Hypothalamus (tissue), 51 donors: ENCODE data around the gene MYRIP.
"Not testable (repeated sequence)": the region's sequence is repeated elsewhere in the genome, so short reads cannot be mapped to it uniquely, and the experiment has no call there.

ENCODE experiments used
- DNase-seq, 51 donors: peaks; one replicate each; lab custom pipeline; 2025; lab: John Stamatoyannopoulos, UW

Gene MYRIP

DNA sequence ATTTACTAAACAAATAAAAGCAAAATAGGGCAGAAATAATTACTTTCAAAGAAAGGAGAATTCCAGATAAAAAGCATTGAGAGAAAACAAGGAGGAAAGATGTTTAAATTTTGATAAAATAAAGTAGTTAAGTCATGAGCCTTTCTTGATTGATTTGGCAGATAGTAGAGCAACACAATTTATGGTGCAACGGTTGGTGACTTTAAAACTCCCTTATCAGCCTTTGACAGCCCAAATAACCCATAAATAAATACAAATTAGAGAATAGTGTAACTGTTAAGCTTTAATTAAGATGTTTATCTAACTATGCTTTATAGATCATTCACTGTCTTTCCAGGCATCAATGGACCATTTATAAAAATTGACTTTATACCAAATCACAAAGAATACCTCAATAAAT, 446.1 kb downstream of the MYRIP start:
- DNase-seq = no peak

DNA sequence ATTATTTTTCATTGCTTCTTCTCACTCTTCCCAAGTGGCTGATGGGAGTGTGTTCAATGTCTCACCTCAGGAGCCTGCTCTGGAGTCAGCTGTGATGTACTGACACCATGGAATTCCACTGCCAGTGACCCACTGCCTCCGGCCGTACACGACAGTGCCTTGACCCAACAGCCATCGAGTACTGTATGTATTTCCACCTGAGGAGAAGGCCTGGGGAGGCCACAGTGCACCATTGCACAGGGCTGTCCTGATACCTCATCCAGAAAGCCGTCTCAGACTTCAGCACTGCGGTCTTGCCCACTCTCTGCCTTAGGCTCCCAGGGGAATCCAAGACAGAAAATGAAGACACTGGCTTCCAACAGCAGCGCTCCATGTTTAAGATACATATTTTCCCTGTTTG, 448.7 kb downstream of the MYRIP start:
- DNase-seq = no peak

DNA sequence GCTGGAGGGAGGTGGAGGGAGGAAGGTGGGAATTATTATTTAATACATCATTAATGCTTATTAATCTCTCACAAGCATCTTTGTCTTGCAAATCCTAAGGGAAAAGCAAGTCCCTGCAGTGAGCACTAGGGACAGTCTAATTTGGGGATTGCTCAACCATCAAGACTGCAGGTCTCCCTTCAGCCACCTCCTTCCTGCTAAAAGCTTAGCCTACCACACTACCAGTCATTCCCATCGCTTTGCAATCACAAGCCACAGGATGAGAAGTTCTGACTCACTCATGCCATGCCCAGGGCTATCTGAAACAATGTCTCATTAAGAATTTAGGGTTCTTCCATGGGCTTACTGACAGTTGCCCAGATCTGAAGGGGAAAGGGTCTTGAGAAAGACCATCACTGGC, 449.1 kb downstream of the MYRIP start:
- no peak for DNase-seq

DNA sequence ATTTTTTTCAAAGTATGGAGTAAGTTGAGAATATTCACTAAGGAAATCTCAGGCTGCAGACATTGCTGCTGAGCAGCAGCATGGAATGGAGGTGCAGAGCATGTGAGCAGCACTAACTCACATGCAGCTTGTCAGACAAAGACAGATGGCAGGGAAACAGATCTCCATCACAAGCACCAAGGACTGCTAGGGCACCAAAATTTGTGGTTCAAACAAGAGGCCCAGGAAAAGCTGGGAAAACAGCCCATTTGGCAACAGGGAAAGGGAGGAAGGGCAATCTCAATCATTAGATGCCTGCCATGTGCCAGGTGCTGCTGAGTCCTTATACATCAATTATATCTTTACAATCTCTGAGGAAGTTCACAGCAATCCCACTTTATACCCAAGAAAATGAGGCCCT, 452.9 kb downstream of the MYRIP start:
- DNase-seq = no peak

DNA sequence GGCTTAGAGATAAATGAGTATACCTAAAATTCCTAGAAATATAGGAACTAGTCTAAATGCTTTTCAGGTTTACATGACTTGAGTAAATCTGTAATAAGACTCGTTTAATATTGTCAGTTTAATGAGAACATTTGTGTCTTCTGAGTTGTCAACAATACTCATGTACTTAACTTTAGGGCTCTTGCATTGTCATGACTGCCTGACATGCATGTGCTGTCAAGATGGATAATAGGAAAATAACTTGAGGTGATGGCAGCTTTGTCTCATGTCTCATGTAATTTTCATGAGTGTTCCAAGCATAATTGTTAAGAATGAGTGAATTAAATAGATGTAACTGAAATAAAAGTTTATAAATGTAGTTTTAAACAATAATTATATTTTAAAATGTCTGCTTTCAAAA, 455.0 kb downstream of the MYRIP start:
- no peak for DNase-seq

DNA sequence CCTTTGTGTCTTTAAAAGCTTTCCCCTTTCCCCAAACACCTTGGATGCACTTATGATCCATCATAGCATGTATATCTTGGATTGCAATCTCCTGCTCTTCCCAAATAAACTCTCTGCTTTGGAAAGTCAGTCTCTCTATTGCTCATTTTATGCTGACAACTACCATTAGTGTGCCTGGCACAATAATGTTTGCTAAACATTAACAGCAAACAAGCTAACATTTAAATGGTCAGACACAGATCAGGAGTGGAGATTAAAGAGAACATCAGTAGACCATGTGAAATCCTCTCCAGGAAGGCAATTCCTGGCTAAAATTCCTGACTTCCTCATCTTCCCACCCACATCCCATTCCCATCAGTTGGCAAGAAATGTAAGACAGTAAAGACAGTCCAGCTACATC, 455.8 kb downstream of the MYRIP start:
- no peak for DNase-seq

DNA sequence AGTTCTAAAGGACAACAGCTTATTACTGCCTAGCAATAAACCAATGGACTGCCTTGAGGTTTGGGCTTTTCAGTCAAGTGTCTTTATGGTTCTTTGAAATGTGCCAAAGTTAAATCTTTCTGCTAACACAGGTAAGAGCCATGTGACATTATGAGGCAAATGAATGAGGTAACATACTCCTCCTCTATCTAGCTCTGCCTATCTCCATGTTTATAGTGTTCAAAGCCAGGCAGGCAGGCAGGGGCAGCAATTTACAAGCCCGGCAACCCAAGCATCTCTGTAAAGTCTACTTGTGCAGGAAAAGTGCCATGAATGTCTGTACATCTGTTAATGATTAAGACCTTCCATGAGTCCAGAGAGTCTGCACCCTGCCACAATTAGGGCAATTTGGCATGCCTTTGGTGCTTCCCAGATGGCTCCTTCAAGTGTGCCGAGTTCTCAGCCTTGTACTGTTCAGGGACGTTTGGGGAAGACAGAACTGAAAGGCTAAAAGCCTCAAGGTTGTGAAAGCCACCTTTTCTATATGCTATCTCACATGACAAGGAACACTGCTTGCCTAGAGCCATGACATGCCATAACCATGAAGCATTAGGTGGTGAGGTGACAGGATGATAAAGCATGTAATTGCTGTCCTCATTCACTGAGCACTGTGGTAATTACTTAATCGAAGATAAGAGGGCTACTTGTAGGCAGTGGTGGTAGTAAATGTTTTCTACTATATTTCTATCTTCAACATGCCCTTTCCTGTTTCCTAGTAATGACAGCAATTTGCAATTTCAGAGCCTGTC, 458.7 kb downstream of the MYRIP start:
- no peak for DNase-seq

DNA sequence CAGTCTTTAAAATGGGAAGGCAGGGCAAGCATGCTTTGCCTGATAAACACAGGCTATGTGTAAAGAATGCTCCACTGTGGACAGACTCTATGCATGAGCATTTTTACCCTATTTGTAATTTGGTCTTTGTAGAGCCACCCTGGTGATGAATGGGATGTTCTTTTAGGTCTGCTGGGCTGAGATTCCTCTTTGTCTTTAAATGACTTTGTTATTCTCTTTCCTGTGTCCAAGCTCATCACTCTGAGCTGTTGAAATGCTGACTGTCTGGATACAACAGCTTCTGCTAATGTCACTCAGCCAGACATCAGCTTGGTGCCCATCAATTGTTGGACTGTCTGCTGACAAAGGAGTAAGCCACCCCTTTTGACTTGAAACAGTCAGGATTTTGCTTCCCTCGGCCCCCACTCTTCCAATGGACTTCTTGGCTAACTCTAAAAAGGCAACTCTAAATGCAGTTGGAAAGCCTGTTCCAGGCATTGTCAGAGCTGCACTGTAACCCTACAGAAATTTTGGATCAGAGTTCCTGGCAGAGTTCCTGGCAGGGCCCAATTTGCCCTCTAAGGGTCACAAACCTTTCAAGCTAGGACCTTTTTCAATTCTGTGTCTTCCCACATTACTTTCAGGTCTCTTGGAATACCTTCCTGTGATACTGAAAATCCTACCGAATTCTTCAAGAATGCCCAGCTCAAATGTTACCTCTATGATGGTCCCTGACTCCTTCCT, 459.6 kb downstream of the MYRIP start:
- peak in 11 of 51 donors; percentile 7 to 37 (median 14) for DNase-seq

DNA sequence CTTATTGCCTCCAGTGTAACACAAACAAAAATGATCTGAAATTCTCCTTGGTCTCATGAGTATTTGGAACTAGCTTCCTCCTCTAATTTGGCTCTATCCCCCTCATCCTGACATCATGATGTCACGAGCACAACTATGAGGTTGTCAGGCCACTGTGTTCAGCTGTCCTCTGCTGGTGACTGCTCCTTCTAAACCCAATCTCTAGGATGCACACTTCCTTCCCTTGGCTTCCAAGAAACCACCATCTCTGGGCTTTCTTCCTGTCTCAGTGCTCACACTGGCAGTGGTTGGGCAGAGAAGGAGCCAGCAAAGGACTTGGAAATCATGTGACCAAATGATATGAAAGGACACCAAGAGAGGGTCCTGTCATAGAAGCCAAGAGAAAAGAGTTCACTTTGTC, 469.4 kb downstream of the MYRIP start:
- no peak for DNase-seq

DNA sequence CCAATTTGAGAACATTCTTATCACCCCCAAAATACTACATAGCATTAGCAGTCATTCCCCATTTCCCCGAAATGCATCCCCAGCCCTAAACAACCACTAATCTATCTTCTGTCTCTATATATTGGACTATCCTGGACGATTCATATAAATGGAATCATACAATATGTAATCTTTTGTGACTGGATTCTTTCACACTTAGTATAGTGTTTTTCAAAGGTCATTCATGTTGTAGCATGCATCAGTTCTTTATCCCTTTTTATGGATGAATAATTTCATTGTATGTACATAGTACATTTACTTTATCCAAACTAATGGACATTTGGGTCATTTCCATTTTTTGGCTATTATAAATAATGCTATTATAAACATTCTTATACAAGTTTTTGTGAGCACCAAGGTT, 472.6 kb downstream of the MYRIP start:
- DNase-seq = no peak

DNA sequence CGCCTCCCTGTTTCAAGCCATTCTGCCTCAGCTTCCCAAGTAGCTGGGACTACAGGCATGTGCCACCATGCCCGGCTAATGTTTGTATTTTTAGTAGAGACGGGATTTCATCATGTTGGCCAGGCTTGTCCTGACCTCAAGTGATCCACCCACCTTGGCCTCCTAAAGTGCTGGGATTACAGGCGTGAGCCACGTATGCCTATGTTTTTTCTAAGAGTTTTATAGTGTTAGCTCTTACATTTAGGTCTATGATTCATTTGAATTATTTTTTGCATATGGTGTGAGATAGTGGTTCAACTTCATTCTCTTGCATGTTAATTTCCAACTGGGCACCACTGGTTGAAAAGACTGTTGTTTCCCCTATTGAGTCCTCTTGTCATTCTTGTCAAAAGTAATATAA, 473.6 kb downstream of the MYRIP start:
- not testable (repeated sequence) for DNase-seq

DNA sequence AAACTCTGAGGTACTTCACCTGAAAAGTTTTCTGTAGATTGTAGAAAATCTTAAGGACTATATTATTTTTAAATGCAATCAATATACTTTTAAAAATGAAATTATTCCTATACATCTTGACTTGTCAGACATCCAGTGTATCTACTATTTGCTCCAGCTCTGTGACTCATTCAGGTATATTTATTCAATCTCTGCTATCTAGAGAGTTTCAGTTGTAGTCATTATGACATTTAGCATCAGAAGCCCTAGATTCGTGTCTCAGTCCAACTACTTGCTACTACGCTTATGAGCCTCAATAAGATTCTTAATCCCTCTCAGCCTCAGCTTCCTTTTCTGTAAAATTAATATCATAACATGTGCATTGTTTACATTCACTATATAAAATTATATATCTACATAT, 477.8 kb downstream of the MYRIP start:
- DNase-seq = no peak

DNA sequence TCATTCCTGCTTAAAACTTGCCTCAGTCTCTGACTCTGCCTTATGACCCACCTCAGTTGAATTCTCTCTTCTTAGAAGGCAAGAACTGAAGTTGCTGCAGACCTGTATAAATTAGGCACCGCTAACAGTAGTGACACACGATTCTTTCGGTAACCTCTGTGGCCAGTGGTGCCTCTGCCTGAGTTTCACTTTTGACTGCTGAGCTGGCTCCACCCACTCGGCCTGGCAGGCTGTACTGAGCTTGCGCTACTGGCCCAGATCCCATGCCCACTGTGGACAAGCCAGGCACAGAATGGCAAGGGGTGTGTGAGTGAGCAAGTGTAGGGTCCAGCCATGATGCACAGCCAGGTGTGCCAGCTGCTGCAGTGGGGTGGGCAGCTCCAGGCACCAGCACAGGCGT, 481.0 kb downstream of the MYRIP start:
- DNase-seq = no peak

DNA sequence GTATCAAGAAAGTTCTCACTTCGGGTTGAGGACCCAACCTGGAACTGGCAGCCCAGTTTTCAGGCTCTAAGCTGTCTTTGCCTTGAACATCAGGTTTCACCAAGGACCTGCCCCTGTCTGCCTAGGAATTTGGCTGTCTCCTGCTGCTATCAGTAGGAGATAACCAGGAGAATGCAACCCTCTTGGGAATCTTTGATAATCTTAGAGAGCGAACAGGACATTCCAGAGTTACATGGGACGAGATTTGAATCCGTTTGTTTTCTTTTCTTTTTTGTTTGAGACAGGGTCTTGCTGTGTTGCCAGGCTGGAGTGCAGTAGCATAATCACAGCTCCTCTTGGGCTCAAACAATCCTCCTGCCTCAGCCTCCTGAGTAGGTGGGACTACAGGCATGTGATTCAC, 482.1 kb downstream of the MYRIP start:
- DNase-seq = no peak

DNA sequence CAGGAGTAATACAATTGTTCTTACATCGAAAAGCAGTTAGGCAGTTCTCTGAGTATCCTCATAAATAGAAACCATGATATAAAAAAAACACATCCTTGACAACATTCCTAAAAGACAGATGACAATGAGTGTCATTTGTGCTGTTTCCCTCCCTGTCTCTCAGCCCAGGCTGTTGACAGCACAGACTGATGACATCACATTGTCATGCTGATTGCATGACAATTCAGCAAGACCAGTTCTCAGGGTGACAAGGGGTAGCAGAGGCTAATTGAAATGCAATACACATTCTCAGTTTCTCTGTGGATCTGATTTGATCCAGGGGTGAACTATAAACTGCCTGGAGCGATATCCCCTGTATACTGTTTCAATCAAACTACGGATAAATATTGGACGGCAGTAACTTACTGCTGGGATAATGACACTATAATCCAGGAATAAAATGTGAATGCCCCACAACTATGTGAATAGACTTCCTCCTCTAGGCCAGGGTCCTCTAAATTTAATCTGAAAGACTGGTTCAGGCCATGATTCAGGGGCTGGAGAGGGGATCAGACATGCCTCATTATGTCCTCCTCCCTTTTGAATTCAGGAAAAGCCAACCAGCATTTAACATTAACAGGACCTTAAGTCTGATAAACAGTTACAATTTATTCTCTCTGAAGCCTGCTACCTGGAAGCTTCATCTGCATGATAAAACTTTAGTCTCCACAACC, 483.4 kb downstream of the MYRIP start:
- DNase-seq = peak in 15 of 51 donors; percentile 9 to 56 (median 33)

DNA sequence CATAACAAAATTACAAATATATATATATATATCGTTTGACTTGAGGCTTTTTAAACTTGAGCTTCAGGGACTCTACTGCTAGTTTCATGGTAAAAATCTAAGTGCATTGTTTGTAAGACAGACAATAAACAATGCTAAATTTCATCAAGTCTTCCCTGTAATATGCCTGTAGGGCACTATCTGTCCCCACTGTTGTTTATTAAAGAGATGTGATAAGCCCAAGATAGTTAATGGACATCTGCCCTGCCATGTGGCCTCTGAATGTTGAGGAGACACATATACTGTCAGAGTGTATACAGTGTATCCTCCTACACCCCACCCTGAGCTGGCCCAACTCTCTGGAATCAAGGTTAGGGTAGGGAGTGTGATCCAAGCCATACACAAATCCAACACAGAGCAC, 485.0 kb downstream of the MYRIP start:
- no peak for DNase-seq

DNA sequence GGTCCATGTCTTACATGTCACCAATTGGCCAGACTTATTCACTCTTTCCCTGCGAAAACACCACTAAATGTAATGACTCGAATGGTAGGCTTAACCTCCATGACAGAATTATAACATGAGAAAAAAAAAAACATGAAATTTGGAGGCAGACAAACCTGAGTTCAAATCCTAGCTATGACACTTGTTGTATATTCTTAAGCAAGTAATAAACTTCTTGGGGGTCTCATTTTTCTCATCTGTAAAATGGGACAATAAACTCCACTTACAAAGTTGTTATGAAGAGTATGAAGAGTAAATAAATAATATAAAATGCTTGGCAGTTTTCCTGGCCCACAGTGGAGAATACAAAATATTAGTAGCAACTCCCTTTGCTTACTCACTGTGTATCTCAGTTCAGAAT, 488.7 kb downstream of the MYRIP start:
- DNase-seq = no peak

DNA sequence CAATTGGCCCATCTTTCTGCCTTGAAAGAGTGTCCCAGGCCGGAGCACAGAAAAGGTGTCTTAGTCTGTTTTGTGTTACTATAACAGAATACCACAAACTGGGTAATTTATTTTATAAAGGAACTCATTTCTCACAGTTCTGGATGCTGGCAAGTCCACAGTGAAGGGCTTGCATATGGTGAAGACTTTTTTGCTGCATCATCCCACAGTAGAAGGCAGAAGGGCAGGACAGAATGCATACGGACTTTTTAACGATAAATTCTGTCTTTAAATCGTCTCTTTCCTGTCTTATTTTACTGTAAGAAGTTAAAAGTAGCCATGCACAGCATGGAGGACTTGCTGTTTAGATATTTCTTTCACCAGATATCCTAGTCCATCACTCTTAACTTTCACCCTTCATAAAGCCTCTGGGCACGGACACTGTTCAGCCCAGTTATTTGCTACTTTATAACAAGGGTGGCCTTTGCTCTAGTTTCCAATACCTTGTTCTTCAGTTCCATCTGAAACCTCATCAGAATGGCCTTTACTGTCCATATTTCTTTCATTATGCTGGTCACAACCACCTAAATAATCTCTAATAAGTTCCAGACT, 489.8 kb downstream of the MYRIP start:
- DNase-seq = no peak

DNA sequence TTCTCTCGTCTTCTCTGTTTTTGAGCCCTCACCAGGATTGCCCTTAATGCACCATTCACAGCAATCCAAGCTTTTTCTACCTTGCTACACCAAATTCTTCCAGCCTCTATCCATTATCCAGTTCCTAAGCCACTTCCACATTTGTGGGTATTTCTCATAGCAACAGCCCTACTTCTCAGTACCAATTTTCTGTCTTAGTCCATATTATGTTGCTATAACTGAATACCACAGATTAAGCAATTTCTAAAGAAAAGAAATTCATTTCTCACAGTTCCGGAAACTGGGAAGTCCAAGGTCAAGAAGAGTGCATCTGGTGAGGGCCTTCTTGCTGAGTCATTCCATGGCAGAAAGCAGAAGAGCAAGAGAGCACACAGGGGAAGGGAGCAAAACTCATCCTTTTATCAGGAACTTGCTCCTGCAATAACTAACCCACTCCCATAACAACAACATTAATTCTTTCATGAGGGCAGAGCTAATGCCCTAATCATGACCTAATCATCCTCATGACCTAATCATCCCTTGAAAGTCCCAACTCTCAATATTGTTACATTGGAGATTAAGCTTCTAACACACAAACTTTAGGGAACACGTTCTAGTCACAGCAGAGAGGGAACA, 490.4 kb downstream of the MYRIP start:
- no peak for DNase-seq

DNA sequence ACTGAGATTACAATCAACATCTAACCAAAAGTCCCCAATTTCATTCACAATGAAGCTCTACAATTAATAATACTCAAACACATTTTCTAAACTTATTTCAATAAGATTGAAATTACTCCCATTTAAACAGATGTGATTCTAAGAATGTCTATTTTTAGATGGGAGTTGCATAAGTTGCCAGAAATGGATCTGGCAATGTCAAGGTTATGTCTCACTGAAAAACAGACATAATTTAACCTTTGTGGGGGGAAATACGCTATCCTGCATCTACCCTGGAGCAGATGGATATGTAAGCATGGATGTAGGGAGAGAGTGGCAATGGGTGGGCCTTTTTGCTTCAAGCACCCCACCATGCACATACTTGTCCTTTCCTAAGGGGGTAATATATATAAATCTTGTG, 493.4 kb downstream of the MYRIP start:
- no peak for DNase-seq

DNA sequence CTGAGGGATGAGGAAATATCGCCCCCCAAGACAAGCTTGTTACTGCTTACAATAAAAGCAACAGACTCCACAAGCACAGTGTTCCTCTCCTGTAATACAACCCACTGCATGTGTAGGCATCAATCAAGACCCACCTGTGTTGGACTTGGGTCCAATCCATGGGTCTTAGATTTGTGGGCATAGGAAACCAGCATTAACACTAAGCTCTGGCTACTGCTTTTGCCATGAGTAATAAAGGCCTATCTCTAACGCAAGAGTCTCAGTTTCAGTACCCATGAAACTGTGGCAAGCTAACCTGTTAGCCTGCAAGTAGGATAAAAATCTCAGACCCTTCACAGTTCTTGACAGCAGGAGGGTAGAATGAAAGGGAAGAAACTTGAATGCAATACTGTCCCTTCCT, 494.9 kb downstream of the MYRIP start:
- no peak for DNase-seq
